HCT116 (cell line): ENCODE measurements around the gene CDKL4.

Experiments used
- CTCF ChIP-seq, 3 experiments: fragments of 200-600 bp in 1 of 3; sonication (generic) in 1 of 3; IDR thresholded peaks in 2 of 3; conservative IDR thresholded peaks in 1 of 3; 2 replicates each; pipeline ENCODE4 v1.5.1; 2012 to 2017; ENCODE audit warnings: low read depth in 2 of 3, low read length in 2 of 3, antibody characterized with exemption in 1 of 3, borderline replicate concordance in 1 of 3, control low read depth in 1 of 3, mild to moderate bottlenecking in 1 of 3, mixed read lengths in 1 of 3, mixed run types in 1 of 3, moderate library complexity in 1 of 3; ENCODE audit not compliant: insufficient read depth in 1 of 3
- POLR2A ChIP-seq: IDR thresholded peaks from 2 replicates; pipeline ENCODE4 v1.7.0; 2011; ENCODE audit warnings: borderline replicate concordance; ENCODE audit not compliant: insufficient read depth, insufficient read length; ENCODE audit errors: extremely low read depth
- RAD21 ChIP-seq: IDR thresholded peaks from 2 replicates; pipeline ENCODE4 v1.6.1; 2012; ENCODE audit warnings: low read depth, mild to moderate bottlenecking
- SRF ChIP-seq: IDR thresholded peaks from 2 replicates; pipeline ENCODE4 v1.6.1; 2012; ENCODE audit warnings: low read depth

GRCh38 chr2:39218391-39218790 is 25.4 kb downstream of the CDKL4 start:
- TF ChIP-seq CTCF (IDR thresholded peaks at IDR 0.05 in 2 of 3, conservative IDR thresholded peaks at IDR 0.05 in 1 of 3; ENCODE audit: borderline replicate concordance in 1 of 3, insufficient read depth in 1 of 3, low read depth in 2 of 3, low read length in 2 of 3) (no peak), RAD21 (no peak), SRF (no peak), POLR2A (no peak)
